KMS-11 (cell line): ENCODE measurements around the gene RNF167.

Source experiments
- H2AFZ ChIP-seq: fragments of 200-600 bp; sonication (generic); 2 replicates; pipeline ENCODE4 v1.6.1; 2016; ENCODE audit warnings: antibody characterized with exemption, mixed run types, low read depth
- H3K27ac ChIP-seq: fragments of 200-600 bp; sonication (generic); 2 replicates; pipeline ENCODE4 v1.6.1; 2016; ENCODE audit warnings: mild to moderate bottlenecking, mixed run types
- H3K27me3 ChIP-seq: fragments of 200-600 bp; sonication (generic); 2 replicates; pipeline ENCODE4 v1.6.1; 2017; ENCODE audit warnings: mild to moderate bottlenecking, low read depth, mixed run types, moderate library complexity; ENCODE audit not compliant: insufficient read depth
- H3K36me3 ChIP-seq: fragments of 200-600 bp; sonication (generic); 2 replicates; pipeline ENCODE4 v1.6.1; 2017; ENCODE audit warnings: mild to moderate bottlenecking, mixed run types; ENCODE audit not compliant: insufficient read depth
- H3K4me1 ChIP-seq: fragments of 200-600 bp; sonication (generic); 2 replicates; pipeline ENCODE4 v1.6.1; 2016; ENCODE audit warnings: mild to moderate bottlenecking, low read depth, mixed run types; ENCODE audit not compliant: poor library complexity, severe bottlenecking
- H3K4me2 ChIP-seq: fragments of 200-600 bp; sonication (generic); 2 replicates; pipeline ENCODE4 v1.7.0; 2016; ENCODE audit warnings: mild to moderate bottlenecking, mixed run types
- H3K4me3 ChIP-seq: fragments of 200-600 bp; sonication (generic); IDR thresholded peaks from 2 replicates; pipeline ENCODE4 v1.6.1; 2017; ENCODE audit warnings: low read depth, low read length, mixed read lengths; ENCODE audit not compliant: insufficient read depth
- H3K79me2 ChIP-seq: fragments of 200-600 bp; sonication (generic); 2 replicates; pipeline ENCODE4 v1.6.1; 2016; ENCODE audit warnings: low read depth, mixed run types; ENCODE audit not compliant: insufficient read depth
- H3K9ac ChIP-seq: fragments of 200-600 bp; sonication (generic); 2 replicates; pipeline ENCODE4 v1.6.1; 2016; ENCODE audit warnings: mild to moderate bottlenecking, mixed run types
- H4K20me1 ChIP-seq: fragments of 200-600 bp; sonication (generic); 2 replicates; pipeline ENCODE4 v1.6.1; 2016; ENCODE audit warnings: mild to moderate bottlenecking, mixed run types; ENCODE audit not compliant: insufficient read depth
- TF ChIP-seq, protein P1 (sequence below): fragments of 200-600 bp; sonication (generic); conservative IDR thresholded peaks from 2 replicates; pipeline ENCODE4 v1.6.1; 2017; ENCODE audit warnings: low read depth, mild to moderate bottlenecking, antibody characterized with exemption, low read length, moderate library complexity, mixed read lengths

The RNF167 gene

DNA sequence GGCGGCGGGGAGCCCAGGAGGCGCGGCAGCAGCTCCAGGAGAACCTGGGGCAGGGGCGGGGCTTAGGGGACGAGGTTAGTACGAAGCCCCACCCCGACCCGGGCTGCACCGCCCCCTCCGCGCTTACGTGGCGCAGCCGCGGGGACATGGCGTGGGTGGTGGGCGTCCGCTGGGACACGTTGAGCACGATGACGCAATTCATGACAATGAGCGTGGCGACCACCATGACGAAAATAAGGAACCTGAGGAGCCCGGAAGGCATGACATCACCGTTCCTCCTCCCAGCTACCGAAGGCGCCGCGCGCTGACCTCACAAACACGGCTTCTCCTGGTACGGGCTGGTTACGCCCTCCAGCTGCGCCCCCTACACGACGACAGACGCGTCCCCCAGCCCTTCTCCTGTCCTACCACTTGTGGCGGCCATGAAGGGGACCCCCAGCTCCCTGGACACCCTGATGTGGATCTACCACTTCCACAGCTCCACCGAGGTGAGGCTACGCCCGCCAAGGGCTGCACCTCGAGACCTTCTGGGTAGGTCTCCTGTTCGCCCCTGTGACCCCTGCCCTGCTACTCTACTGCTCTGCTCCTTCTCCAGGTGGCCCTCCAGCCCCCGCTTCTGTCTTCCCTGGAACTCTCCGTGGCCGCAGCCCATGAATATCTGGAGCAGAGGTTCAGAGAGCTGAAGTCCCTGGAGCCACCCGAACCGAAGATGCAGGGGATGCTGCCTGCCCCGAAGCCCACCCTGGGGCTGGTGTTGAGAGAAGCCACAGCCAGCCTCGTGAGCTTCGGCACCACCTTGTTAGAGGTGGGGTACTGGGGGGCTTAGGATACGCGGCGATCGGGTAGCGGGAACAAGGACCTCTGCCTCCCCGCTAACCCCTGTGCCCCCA is 40.5 kb upstream of the RNF167 start, which contains the start of gene C17orf107:
C17orf107 (plus strand) TSS at position 196 of the 890 bp plus-strand sequence; CDS start at position 423, 227 bp downstream.
- Histone ChIP-seq H3K27me3 (no peaks in the 10 kb centered on the region), H3K79me2 (no peaks in the 10 kb centered on the region), H2AFZ (no peak within 1 kb of the TSS), H3K4me2 (no peak within 1 kb of the TSS), H3K36me3 (no peaks in the 10 kb centered on the region), H4K20me1 (no peaks in the 10 kb centered on the region), H3K27ac (no peak within 1 kb of the TSS), H3K9ac (no peak within 1 kb of the TSS), H3K4me1 (peaks cover 4% of the 10 kb centered on the region), H3K4me3 (no peak within 1 kb of the TSS)
- TF ChIP-seq, protein P1, sequence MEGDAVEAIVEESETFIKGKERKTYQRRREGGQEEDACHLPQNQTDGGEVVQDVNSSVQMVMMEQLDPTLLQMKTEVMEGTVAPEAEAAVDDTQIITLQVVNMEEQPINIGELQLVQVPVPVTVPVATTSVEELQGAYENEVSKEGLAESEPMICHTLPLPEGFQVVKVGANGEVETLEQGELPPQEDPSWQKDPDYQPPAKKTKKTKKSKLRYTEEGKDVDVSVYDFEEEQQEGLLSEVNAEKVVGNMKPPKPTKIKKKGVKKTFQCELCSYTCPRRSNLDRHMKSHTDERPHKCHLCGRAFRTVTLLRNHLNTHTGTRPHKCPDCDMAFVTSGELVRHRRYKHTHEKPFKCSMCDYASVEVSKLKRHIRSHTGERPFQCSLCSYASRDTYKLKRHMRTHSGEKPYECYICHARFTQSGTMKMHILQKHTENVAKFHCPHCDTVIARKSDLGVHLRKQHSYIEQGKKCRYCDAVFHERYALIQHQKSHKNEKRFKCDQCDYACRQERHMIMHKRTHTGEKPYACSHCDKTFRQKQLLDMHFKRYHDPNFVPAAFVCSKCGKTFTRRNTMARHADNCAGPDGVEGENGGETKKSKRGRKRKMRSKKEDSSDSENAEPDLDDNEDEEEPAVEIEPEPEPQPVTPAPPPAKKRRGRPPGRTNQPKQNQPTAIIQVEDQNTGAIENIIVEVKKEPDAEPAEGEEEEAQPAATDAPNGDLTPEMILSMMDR, result no peak

DNA sequence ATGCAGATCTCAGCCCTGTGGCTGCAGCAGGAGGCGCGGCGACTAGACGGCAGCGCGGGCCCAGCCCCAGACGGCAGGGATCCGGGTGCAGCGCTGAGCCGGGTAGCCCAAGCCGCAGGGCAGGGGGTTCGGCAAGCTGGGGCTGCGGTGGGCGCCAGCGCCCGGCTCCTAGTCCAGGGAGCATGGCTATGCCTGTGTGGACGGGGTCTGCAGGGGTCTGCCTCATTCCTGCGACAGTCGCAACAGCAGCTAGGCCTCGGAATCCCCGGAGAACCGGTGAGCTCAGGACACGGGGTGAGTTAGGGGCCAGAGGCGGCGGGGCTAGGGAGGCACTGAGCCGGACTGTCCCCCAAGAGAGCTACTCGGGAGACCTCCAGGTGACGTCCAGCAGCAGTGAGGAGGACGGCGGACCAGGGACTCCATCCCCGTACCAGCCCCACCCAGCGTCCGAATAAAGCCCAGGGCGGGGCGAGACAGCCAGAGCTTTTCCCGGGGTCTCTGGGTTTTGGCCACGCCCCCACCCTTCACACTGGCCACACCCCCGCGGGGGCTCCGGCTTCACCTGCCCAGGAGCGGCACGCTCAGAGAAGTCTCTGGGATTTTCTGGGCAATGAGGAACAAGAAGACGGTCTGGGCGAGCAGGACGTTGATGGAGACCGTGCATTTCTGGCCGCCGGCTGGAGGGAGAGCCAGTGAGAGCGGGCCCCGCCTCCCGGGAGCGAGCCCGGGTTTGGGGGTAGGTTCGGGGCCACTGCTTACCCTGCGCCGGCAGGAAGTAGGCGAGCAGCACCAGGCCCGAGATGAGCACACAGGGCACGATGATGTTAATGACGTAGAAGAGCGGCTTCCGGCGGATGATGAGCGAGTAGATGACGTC is 39.6 kb upstream of the RNF167 start:
- Histone ChIP-seq H3K4me1 (peaks cover 4% of the 10 kb centered on the region), H3K4me3 (no peak overlapping the region), H3K4me2 (no peak overlapping the region), H3K79me2 (no peaks in the 10 kb centered on the region), H3K36me3 (no peaks in the 10 kb centered on the region), H2AFZ (no peak overlapping the region), H3K27ac (no peak overlapping the region), H3K27me3 (no peaks in the 10 kb centered on the region), H3K9ac (no peak overlapping the region), H4K20me1 (no peaks in the 10 kb centered on the region)
- TF ChIP-seq, protein P1, result no peak

DNA sequence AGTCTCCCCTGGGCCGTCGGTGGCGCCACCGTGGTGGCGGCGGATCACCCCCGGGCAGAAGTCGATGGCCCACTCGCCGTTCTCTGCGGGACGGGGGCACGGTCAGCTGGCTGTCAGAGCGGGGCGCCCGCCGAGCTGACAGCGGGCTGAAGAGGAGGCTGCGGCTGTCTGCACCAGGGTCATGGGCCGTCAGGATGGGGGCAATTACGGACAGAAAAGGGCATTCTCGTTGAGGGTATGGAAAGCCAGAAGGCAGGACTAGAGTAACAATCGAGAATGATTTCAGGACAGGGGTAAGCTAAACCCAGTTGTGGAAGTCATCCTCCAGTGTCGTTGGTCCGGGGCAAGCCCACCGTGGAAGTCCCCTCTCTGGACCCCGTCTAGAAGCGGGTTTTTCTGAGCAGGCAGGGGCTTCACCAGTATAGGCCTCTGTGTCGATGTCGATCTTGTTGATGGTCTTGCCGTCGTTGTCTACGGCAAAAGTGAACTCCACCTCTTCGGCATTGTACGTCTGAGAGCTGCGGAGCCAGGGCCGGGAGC is 38.9 kb upstream of the RNF167 start:
- H3K27ac ChIP-seq, result no peak overlapping the region
- no peaks in the 10 kb centered on the region for H3K36me3 ChIP-seq
- no peak overlapping the region for H3K9ac ChIP-seq
- no peaks in the 10 kb centered on the region for H4K20me1 ChIP-seq
- TF ChIP-seq, protein P1, result no peak
- no peaks in the 10 kb centered on the region for H3K27me3 ChIP-seq
- no peak overlapping the region for H3K4me2 ChIP-seq
- H3K79me2 ChIP-seq, result no peaks in the 10 kb centered on the region
- H3K4me1 ChIP-seq, result peaks cover 4% of the 10 kb centered on the region
- no peak overlapping the region for H3K4me3 ChIP-seq
- no peak overlapping the region for H2AFZ ChIP-seq

DNA sequence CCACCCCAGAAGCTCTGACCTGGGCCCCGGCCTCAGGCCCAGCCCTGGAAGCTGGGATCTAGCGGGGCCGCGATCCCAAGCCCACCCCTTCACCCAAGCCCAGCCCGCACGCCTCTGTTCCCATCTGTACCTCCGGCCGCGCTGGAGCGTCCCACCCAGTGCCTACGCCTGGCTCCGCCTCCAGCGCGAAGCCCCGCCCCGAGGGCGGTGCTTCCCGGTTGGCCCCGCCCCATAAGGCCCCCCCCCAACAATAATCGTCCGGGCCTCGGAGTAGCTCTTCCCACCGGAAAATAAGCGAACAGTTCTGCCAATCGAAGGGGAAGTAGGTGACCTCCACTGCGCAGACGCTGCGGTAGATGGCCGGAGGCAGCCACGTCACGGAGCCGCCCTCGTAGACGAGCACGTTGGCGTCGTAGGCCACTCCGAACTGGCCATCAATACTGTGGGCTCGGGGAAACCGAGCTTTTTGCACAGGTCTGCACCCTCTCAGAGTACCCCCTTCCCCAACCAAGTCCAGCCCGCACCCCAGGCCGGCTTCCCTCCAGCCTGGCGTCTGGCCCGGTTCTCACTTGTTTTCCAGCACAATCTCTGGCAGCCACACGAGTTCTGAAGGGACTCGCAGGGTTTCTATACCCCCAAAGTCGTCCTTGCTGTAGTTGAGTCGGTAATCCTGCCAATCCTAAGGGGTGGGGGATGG is 38.3 kb upstream of the RNF167 start:
- H2AFZ ChIP-seq, result no peak overlapping the region
- H3K9ac ChIP-seq, result no peak overlapping the region
- no peaks in the 10 kb centered on the region for H3K36me3 ChIP-seq
- no peaks in the 10 kb centered on the region for H4K20me1 ChIP-seq
- no peaks in the 10 kb centered on the region for H3K27me3 ChIP-seq
- no peak overlapping the region for H3K4me3 ChIP-seq
- TF ChIP-seq, protein P1, result no peak
- H3K4me1 ChIP-seq, result peaks cover 4% of the 10 kb centered on the region
- no peaks in the 10 kb centered on the region for H3K79me2 ChIP-seq
- H3K4me2 ChIP-seq, result no peak overlapping the region
- H3K27ac ChIP-seq, result no peak overlapping the region
